Immature natural killer cell (primary cell): Measurements from ENCODE around the gene DLG2. TPM values are rescaled to one million over a fixed set of nuclear protein-coding genes. Genes with fewer than 3 reads are reported as not detected.

Experiments used
- DNase-seq, 3 donors: peaks; one replicate each; pipeline ENCODE4 v3.0.0; 2022; ENCODE audit warnings: mixed read lengths in 1 of 3
- H3K27ac Mint-ChIP-seq, 6 donors: one replicate each; pipeline ENCODE4 v1.8.0; 2020; ENCODE audit warnings: mixed read lengths in 6 of 6, mild to moderate bottlenecking in 5 of 6, inconsistent platforms in 4 of 6, moderate library complexity in 3 of 6
- H3K27me3 Mint-ChIP-seq, 3 donors: one replicate each; pipeline ENCODE4 v1.8.0; 2020 to 2021; ENCODE audit warnings: low read depth in 3 of 3, mild to moderate bottlenecking in 3 of 3, mixed read lengths in 3 of 3, moderate library complexity in 3 of 3, inconsistent platforms in 1 of 3
- H3K36me3 Mint-ChIP-seq, 3 donors: one replicate each; pipeline ENCODE4 v1.8.0; 2020; ENCODE audit warnings: mixed read lengths in 3 of 3, inconsistent platforms in 2 of 3, mild to moderate bottlenecking in 2 of 3
- H3K4me1 Mint-ChIP-seq, 2 donors: one replicate each; pipeline ENCODE4 v1.8.0; 2020; ENCODE audit warnings: inconsistent platforms in 2 of 2, mild to moderate bottlenecking in 2 of 2, mixed read lengths in 2 of 2, moderate library complexity in 1 of 2
- H3K4me3 Mint-ChIP-seq, 5 donors: one replicate each; pipeline ENCODE4 v1.8.0; 2020; ENCODE audit warnings: mild to moderate bottlenecking in 5 of 5, mixed read lengths in 5 of 5, inconsistent platforms in 3 of 5, moderate library complexity in 3 of 5
- H3K9me3 Mint-ChIP-seq, 6 donors: one replicate each; pipeline ENCODE4 v1.8.0; 2020; ENCODE audit warnings: mild to moderate bottlenecking in 6 of 6, mixed read lengths in 6 of 6, inconsistent platforms in 4 of 6, moderate library complexity in 3 of 6
- polyA plus RNA-seq, 3 donors: library from polyadenylated mRNA; unstranded; fragments of 300-500 nt; fragmentation: Illumina TruSeq; gene quantifications; one replicate each; pipeline ENCODE4 v1.2.3, GENCODE V29; 2021

The DLG2 gene
- polyA plus RNA-seq, 3 donors from 2014 or later, result 0.57 to 1.9 (median 1.2) TPM

DNA sequence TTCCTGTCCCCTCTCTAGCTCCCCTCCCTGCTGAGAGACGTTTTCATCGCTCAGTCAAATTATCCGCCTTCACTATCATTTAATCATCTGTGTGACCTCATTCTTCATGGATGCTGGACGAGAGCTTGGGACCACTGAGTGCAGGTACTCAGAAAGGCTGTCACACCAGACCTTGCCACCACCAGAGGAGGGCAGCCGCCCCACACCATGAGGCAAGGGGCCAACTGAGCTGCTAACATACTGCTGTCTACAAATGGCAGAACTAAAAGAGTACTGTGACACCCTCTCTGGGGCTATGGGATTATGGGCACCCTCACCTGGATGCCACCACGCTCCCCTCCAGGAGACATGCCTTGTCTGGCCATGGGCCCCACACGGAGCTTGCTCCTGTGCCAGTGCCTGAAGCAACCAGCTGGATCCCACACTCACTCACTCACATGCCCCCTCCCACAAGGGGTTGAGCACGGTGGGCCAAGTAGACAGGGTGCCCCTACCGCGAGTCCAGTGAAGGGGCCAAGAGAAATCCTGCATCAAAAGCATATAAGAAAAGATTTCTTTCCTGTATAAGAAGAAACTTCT is 1670.9 kb downstream of the DLG2 start:
- Mint-ChIP-seq H3K9me3 (peaks cover 2 to 14% (median 5%) of the 10 kb centered on the region in 6 donors), H3K4me3 (no peak overlapping the region), H3K4me1 (no peaks in the 10 kb centered on the region), H3K27ac (no peak overlapping the region), H3K36me3 (no peaks in the 10 kb centered on the region), H3K27me3 (no peaks in the 10 kb centered on the region)
- no peak for DNase-seq

GRCh38 chr11:83954780-83955179 is 1672.4 kb downstream of the DLG2 start:
- no peak for DNase-seq
- H3K4me3 Mint-ChIP-seq, result no peak overlapping the region
- no peaks in the 10 kb centered on the region for H3K27me3 Mint-ChIP-seq
- no peaks in the 10 kb centered on the region for H3K4me1 Mint-ChIP-seq
- no peaks in the 10 kb centered on the region for H3K36me3 Mint-ChIP-seq
- H3K9me3 Mint-ChIP-seq, result peaks cover 2 to 20% (median 5%) of the 10 kb centered on the region in 6 donors
- no peak overlapping the region for H3K27ac Mint-ChIP-seq

GRCh38 chr11:83951521-83951920 is 1675.6 kb downstream of the DLG2 start:
- H3K4me1 Mint-ChIP-seq, result no peaks in the 10 kb centered on the region
- DNase-seq, result no peak
- H3K36me3 Mint-ChIP-seq, result peaks cover 0 to 4% (median 0%) of the 10 kb centered on the region in 3 donors
- no peak overlapping the region for H3K27ac Mint-ChIP-seq
- H3K9me3 Mint-ChIP-seq, result peaks cover 0 to 13% (median 6%) of the 10 kb centered on the region in 6 donors
- no peak overlapping the region for H3K4me3 Mint-ChIP-seq
- no peaks in the 10 kb centered on the region for H3K27me3 Mint-ChIP-seq

DNA sequence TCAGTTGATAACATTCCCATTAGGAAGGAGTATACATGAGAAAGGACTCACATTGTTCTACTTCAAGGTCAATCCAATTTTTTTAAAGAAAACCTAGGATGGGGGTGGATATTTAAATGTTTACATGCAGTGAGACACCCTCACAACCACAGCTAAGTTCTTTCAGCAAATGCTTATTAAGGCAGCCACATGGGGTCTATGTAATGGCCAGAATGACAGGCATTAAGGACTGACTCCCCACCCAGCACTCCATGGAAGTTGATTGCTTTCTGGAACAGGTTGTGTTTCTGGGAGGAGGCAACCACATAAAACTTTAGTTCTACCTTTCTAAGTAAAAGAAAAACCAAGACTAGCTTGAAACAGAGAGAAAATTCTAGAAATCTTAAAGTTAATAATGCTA is 1678.9 kb downstream of the DLG2 start:
- DNase-seq, result no peak
- Mint-ChIP-seq H3K4me3 (no peak overlapping the region), H3K4me1 (no peaks in the 10 kb centered on the region), H3K27ac (no peak overlapping the region), H3K36me3 (peaks cover 0 to 4% (median 0%) of the 10 kb centered on the region in 3 donors), H3K27me3 (peaks cover 0 to 1% (median 0%) of the 10 kb centered on the region in 3 donors), H3K9me3 (peaks cover 0 to 40% (median 10%) of the 10 kb centered on the region in 6 donors)

DNA sequence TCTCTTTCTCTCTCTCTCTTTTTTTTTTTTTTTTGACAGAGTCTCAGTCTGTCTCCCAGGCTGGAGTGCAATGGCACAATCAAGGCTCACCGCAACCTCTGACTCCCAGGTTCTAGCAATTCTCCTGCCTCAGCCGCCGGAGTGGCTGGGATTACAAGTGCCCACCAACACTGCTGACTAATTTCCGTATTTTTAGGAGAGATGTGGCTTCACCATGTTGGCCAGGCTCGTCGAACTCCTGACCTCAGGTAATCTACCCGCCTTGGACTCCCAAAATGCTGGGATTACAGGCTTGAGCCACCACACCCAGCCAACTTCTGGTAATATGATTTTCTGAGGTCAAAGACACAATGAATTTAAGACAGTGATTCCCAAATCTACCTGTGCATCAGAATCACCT is 1681.2 kb downstream of the DLG2 start:
- H3K27me3 Mint-ChIP-seq, result peaks cover 0 to 1% (median 0%) of the 10 kb centered on the region in 3 donors
- H3K4me3 Mint-ChIP-seq, result no peak overlapping the region
- no peak for DNase-seq
- peaks cover 0 to 44% (median 5%) of the 10 kb centered on the region in 6 donors for H3K9me3 Mint-ChIP-seq
- peaks cover 0 to 4% (median 0%) of the 10 kb centered on the region in 3 donors for H3K36me3 Mint-ChIP-seq
- no peak overlapping the region for H3K27ac Mint-ChIP-seq
- H3K4me1 Mint-ChIP-seq, result no peaks in the 10 kb centered on the region

DNA sequence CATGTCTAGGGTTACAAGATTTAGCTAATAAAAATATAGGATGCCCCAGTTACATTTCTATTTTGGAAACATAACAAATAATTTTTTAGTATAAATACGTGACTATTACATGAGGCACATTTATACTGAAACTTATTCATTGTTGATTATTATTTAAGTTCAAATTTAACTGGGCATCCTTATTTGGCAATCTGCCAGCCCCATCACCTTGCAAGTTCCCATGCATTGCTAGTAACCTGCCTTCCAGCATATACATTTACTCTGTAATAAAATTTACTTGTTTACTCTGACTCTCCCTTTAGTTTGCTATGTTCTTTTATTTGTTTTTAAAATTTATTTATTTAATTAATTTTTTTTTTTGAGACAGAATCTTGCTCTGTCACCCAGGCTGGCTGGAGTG is 1686.1 kb downstream of the DLG2 start:
- DNase-seq, result no peak
- Mint-ChIP-seq H3K27ac (no peak overlapping the region), H3K27me3 (peaks cover 0 to 1% (median 0%) of the 10 kb centered on the region in 3 donors), H3K4me3 (no peak overlapping the region), H3K9me3 (peaks cover 0 to 28% (median 14%) of the 10 kb centered on the region in 6 donors), H3K4me1 (no peaks in the 10 kb centered on the region), H3K36me3 (no peaks in the 10 kb centered on the region)

- peaks cover 0 to 23% (median 3%) of the 10 kb centered on the region in 6 donors for H3K9me3 Mint-ChIP-seq
- H3K4me1 Mint-ChIP-seq, result no peaks in the 10 kb centered on the region
- H3K27me3 Mint-ChIP-seq, result no peaks in the 10 kb centered on the region
- H3K36me3 Mint-ChIP-seq, result no peaks in the 10 kb centered on the region
- H3K27ac Mint-ChIP-seq, result no peak overlapping the region
- no peak for DNase-seq
- no peak overlapping the region for H3K4me3 Mint-ChIP-seq
These were observed 1689.0 kb downstream of the DLG2 start for GRCh38 chr11:83938148-83938547.

- no peak overlapping the region for H3K27ac Mint-ChIP-seq
- H3K27me3 Mint-ChIP-seq, result no peaks in the 10 kb centered on the region
- no peak overlapping the region for H3K4me3 Mint-ChIP-seq
- no peak for DNase-seq
- no peaks in the 10 kb centered on the region for H3K36me3 Mint-ChIP-seq
- peaks cover 0 to 13% (median 2%) of the 10 kb centered on the region in 6 donors for H3K9me3 Mint-ChIP-seq
- no peaks in the 10 kb centered on the region for H3K4me1 Mint-ChIP-seq
These were observed 1694.1 kb downstream of the DLG2 start for GRCh38 chr11:83933008-83933407.

DNA sequence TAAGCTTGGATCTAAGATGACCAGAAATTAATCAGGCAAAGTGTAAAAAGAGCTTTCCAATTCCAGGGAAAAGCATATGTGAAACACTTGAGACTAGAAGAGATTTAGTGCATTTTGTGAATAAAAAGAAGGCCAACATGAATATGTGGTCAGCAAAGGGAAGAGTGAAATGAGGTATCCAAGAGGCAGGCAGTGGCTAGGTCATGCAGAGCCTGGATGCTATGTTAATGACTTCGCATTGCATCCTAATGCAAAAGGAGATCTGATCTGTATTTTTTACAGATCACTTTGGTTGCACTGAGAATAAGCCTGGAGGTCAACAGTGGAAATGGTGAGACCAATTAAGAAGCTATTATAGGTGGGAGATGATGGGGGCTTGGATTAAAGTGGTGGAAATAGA is 1699.7 kb downstream of the DLG2 start:
- Mint-ChIP-seq H3K36me3 (no peaks in the 10 kb centered on the region), H3K27ac (no peak overlapping the region), H3K9me3 (peaks cover 0 to 12% (median 8%) of the 10 kb centered on the region in 6 donors), H3K4me3 (no peak overlapping the region), H3K27me3 (no peaks in the 10 kb centered on the region), H3K4me1 (no peaks in the 10 kb centered on the region)
- no peak for DNase-seq

DNA sequence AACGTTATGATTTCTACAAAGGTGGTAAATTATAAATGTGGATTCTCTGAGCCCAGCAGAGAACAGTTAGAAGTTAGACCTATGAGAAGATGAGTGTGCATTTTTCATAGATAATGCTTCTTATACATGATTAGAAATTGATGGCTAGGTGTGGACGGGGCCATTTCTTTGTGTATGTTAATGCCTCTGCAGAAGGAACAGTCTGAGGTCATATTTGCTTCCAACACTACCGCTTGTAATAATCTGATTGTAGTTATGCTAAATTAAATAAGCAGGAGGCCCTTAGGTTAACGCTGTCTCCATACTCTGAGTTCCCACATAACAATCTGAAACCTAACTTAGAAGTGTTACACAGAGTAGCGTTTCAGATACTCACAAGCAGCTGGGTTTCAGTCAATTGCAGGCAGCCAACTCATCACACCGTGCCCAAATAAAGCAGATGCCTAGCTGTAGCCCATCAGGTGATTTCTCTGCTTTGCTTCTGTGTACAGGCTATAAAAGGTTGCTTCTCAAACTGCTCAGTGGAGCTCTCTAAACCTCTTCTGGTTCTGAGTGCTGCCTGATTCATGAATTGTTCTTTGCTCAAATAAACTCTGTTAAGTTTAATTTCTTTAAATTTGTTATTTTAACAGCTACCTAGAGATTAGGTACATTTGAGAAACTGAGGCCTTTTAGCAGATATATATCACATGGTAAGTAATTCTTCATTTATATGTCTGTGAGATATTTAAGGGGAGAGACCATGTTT is 1702.2 kb downstream of the DLG2 start:
- no peaks in the 10 kb centered on the region for H3K36me3 Mint-ChIP-seq
- peaks cover 2 to 12% (median 9%) of the 10 kb centered on the region in 6 donors for H3K9me3 Mint-ChIP-seq
- no peaks in the 10 kb centered on the region for H3K4me1 Mint-ChIP-seq
- no peak overlapping the region for H3K4me3 Mint-ChIP-seq
- no peaks in the 10 kb centered on the region for H3K27me3 Mint-ChIP-seq
- DNase-seq, result no peak
- no peak overlapping the region for H3K27ac Mint-ChIP-seq

GRCh38 chr11:83923961-83924360 is 1703.2 kb downstream of the DLG2 start:
- Mint-ChIP-seq H3K4me3 (no peak overlapping the region), H3K27ac (no peak overlapping the region), H3K36me3 (no peaks in the 10 kb centered on the region), H3K27me3 (no peaks in the 10 kb centered on the region), H3K9me3 (peaks cover 4 to 12% (median 8%) of the 10 kb centered on the region in 6 donors), H3K4me1 (no peaks in the 10 kb centered on the region)
- DNase-seq, result no peak

DNA sequence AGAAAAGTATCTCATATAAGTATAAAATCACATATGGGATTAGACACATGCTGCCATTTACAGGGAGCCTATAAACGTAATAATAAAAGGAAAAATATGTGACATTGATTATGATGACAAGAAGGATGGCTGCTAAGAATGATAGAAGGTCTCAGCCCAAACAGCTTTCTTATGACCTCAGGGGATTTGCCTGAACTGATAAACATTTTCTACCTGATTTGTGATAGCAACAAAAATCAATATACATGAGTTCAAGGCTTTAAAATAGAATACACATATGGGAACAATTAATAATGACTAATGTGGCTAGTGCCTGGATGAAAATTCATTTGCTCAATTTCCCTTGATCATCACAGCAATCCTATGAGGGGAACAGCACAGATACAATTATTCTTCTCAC is 1704.2 kb downstream of the DLG2 start:
- Mint-ChIP-seq H3K27ac (no peak overlapping the region), H3K4me1 (no peaks in the 10 kb centered on the region), H3K9me3 (peaks cover 4 to 19% (median 11%) of the 10 kb centered on the region in 6 donors), H3K36me3 (no peaks in the 10 kb centered on the region), H3K4me3 (no peak overlapping the region), H3K27me3 (no peaks in the 10 kb centered on the region)
- DNase-seq, result no peak

DNA sequence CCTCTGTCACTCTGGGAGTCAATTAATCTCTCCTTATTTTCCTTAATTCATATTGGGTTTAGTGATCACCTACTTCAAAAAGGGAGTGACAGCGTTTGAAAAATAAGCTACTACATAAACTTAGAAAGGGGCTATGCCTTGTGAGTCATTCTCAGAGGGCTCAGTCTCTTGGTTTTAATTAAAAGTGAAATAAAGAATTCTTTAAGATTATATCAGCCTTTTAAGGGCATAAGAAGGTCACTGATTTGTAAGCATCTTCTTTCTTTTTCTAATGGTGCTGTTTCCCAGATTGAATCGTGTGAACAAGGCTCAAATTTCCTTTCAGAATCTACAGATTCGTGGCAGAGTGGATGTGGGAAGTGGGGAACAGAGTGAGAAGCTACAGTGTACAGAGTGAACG is 1704.8 kb downstream of the DLG2 start:
- no peaks in the 10 kb centered on the region for H3K36me3 Mint-ChIP-seq
- peaks cover 4 to 16% (median 8%) of the 10 kb centered on the region in 6 donors for H3K9me3 Mint-ChIP-seq
- DNase-seq, result no peak
- no peak overlapping the region for H3K4me3 Mint-ChIP-seq
- H3K27me3 Mint-ChIP-seq, result no peaks in the 10 kb centered on the region
- no peak overlapping the region for H3K27ac Mint-ChIP-seq
- H3K4me1 Mint-ChIP-seq, result no peaks in the 10 kb centered on the region

GRCh38 chr11:83921447-83922192 is 1705.5 kb downstream of the DLG2 start:
- peaks cover 4 to 19% (median 9%) of the 10 kb centered on the region in 6 donors for H3K9me3 Mint-ChIP-seq
- H3K27me3 Mint-ChIP-seq, result no peaks in the 10 kb centered on the region
- no peaks in the 10 kb centered on the region for H3K4me1 Mint-ChIP-seq
- no peak overlapping the region for H3K4me3 Mint-ChIP-seq
- H3K36me3 Mint-ChIP-seq, result no peaks in the 10 kb centered on the region
- DNase-seq, result no peak
- no peak overlapping the region for H3K27ac Mint-ChIP-seq
